ENCODE results near the gene CLPTM1L.
A peak's percentile ranks its signal among the peaks of the same experiment; 100 is the strongest.

The CLPTM1L gene, protein sequence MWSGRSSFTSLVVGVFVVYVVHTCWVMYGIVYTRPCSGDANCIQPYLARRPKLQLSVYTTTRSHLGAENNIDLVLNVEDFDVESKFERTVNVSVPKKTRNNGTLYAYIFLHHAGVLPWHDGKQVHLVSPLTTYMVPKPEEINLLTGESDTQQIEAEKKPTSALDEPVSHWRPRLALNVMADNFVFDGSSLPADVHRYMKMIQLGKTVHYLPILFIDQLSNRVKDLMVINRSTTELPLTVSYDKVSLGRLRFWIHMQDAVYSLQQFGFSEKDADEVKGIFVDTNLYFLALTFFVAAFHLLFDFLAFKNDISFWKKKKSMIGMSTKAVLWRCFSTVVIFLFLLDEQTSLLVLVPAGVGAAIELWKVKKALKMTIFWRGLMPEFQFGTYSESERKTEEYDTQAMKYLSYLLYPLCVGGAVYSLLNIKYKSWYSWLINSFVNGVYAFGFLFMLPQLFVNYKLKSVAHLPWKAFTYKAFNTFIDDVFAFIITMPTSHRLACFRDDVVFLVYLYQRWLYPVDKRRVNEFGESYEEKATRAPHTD

DNA sequence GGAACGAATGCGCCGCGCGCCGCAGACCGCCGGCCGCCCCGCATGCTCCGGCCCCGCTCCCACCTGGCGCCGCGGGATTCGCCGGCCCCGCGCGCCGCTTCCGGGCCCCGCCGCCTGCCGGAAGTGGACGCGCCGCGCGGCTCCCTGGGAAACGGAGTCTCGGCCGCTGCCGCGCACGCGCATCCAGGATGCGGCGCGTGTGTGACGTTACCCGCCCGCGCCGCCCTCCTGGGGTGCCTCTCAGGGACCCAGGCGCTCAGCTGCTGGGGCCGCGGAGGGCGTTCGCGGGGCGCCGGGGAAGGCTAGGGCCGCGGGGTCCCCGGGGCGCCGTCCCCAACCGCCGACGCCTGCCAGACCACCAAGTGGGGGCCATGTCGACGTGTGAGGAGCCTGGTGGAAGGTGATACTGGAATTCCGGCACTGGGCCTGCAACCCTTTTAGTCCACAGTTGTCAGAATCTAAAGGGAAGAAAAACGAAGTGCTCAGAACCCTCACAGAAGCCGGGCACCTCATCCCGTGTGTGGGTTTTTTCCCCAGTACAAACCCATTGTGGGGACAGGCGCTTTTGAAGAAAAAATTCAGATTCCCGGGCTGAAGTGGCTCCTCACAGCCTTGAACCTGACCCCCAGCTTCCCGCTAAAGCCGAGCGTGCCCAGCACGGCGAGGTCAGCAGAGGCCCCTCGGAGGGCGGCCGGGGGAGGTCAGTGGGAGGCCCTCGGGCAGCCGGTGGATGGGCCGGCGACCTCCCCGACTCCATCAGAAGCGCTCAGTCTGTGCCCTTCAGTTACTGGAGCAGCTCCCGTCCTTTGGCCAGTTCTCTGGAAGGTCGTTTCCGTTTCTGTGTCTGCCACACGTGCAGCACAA lies at the start of gene CLPTM1L:
TSS of gene CLPTM1L (minus strand) at position 125 of the 864 bp plus-strand sequence. CDS start 258 bp downstream, outside the sequence.
- DNase-seq: peak; percentile 92

DNA sequence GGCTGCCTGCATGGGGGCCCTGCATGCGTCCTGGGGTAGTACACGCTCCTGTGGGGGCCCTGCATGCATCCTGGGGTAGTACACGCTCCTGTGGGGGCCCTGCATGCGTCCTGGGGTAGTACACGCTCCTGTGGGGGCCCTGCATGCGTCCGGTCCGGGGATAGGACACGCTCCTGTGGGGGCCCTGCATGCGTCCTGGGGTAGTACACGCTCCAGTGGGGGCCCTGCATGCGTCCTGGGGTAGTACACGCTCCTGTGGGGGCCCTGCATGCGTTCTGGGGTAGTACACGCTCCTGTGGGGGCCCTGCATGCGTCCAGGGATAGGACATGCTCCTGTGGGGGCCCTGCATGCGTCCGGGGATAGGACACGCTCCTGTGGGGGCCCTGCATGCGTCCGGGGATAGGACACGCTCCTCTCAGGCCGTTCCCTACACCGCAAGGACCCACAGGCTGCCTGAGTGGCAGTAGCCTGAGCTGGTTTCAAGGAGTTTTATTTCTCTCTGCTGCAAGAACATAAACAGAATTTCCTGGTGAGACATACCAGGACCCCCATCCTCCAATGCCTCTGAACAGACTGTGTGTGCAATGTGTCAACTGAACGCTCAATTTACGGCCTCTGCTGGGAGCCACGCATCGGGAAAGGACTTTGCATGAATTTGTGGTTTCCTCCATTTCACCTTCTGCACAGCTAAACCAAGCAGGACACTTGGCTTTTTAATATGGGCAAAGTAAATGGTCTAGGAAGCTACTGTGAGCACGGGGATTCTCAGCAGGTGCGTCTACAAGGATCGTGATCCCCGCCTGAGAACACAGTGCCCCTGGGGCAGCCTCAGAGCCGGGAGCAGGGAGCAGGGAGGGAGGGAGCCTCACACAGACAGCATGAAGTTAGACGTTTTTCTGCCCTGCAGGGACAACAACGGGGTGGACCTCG lies 48.9 kb upstream of the CLPTM1L start:
- DNase-seq: no peak

DNA sequence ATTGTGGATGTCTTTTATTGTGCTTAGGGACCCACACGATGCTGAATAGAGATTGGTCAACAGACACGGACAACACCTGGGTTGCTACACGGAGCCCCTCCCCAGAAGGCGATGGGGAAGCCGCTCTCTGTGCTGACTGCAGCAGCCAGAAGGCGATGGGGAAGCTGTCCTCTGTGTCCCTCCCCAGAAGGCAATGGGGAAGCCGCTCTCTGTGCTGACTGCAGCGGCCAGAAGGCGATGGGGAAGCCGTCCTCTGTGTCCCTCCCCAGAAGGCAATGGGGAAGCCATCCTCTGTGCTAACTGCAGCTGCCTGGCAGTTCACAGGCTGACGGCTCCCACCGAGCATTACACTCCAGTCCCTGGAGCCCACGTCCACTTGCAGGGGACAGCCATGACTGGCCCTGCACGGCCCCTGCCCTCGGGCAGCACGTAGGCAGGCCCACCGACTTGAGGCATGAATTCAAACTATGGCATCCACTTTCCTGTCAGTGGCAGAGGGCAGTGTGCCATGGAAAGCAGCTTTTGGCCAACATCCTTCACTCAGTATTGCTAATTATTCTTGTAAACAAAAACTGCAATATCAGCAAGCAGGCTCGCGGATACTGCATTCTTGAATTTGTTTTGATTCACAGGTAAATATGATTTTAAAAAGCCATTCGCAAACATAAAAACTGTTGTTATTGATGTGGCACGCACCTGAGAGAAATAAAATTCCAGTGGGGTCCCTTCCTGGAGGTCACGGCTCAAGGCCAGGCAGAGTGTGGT lies 48.1 kb upstream of the CLPTM1L start:
- no peak for DNase-seq

DNA sequence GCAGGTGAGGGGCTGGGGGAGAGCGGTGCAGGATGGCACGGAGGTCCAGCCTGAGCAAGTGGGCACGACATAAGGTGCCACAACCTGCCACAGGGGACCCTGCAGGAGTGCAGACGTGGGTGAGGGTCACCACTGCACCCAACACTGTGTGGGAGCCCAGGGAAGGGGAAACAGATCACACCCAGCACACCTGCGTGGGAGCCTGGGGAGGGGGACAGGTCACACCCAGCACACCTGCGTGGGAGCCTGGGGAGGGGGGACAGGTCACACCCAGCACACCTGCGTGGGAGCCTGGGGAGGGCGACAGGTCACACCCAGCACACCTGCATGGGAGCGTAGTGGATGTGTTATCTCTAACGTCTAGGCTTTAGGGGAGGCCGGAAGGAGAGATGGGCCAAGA lies 47.4 kb upstream of the CLPTM1L start:
- DNase-seq: no peak

DNA sequence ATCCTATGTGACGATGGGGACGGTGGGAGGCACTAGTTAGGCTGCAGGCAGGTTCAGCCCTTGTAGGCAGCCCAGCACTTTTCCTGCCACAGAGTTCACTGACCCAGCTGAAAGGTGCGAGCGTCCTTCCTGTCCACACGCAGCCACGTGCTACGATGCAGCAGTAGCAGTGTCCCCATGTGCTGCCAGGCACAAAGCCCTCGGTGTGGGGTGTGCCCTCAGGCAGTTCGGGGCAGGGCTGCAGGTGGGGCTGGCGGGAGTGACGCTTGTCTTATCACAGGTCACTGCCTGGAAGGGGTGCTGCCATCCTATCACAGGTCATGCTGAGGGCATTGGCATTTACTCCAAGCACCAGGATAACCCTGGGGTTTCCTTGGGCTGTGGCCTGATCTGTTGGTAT lies 46.8 kb upstream of the CLPTM1L start:
- no peak for DNase-seq

DNA sequence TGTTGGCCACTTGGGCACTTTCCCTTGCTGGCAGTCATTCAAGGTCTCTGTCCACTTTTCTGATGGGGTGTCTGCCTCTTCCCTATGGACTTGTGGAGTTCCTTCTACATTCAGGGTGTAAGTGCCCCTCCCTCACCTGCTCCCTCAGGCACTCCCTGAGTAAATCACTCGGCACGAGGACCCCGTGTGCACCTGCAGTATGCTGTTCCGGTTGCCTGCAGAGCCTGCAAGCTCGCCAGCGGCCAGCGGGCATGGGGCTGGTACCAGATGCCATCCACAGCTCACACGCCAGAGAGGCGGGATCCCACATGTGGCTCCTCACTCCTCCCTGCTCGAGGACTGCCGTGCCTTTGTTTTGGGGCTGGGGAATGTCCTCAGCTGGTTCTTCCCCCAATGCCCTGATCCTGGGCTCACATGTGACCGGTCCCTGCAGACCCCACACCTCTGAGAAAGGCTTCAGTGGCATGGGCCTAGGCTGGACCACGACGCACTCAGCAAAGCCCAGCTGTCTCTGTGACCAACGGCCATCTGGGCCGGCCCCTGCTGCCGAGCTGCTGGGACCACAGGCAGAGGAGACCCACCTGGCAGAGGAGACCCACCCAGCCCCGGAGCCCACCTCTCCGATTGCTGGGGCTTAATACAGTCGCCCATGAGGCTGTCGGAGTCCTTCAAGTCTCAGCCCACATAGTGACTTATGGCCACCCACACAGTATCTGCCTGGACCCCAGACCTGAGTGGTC lies 46.1 kb upstream of the CLPTM1L start:
- DNase-seq: no peak

DNA sequence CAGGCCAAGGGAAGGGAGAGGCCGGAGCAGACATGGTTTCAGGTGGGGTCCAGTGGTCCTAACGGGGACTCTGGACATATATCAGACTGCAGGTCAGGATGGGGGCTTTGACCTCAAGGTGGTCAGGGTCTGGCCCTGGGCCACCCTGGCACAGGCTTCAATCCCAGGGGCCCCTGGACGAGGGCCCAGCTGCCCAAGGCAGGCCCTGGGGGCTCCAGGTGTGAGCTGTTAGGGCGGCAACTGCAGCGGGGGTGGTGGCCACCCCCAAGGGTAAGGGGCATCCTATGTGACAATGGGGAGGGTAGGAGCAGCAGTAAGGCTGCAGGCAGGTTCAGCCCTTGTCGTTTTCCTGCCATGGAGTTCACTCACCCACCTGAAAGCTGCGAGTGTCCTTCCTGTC lies 45.4 kb upstream of the CLPTM1L start:
- DNase-seq: no peak

DNA sequence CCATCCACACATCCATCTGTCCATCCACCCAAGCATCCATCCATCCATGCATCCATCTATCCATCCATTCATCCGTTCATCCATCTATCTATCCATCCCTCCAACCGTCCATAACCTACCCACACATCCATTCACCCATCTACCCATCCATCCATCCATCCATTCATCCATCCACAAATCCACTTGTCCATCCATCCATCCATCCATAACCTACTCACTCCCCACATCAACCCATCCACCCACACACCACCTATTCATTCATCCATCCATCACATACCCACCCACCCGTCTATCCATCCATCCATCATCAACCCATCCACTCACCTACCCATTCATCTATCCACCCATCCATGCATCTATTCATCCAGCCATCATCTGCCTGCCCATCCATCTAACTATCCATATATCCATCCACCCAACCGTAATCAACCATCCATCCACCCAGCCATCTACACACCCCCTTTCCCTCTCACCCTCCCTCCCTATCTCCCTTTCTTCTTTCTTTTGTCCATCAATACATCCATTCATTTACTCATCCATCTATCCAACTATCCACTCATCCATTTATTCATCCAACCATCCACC lies 43.6 kb upstream of the CLPTM1L start:
- no peak for DNase-seq

DNA sequence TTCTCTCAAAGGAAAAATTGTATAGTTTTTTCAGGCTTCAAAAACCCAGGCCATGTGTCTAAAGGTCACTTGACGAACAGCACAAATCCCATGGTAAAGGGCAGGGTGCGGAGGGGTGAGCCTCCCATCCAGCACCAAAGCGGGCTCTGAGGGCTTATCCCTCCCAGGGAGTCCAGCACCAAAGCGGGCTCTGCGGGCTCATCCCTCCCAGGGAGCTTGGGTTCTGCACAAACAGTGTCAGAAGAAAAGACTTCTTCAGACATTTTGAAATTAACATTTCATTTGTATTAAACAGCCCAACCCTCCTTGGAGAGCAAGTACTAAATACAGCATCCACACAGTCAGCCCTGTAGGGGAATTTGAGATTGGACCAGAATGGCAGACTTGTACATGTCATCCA lies 43.0 kb upstream of the CLPTM1L start:
- no peak for DNase-seq

DNA sequence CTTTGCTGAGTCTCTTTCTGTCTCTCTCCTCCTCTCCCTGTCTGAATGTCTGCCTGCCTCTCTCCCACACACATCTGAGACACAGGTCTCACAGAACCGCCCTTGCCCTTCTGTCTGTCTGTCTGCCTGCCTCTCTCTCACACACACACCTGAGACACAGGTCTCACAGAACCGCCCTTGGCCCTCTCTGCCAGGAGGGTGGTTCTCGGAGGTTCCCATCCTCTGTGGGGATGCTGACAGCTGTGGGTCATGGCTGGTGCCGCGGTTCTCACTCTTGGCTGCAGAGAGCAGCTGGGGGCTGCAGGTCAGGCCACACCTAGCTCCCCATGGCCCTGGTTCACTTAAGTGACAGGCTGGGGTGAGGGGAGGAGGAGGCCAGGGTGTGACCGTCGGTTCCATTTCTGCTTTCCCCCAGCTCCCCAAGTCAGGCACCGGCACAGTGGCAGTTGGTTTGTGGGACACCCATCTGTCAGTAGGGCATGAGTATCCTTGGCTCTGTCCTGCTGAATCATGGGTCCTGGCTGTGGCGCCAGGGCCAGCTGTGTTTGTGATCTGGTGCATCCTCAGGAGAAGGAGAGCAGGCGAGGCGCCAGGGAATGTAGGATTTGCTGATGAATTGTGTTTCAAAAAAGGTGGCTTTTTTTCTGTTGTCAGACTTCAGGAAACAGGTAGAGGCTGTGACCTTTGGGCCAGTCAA lies 42.3 kb upstream of the CLPTM1L start:
- DNase-seq: no peak

DNA sequence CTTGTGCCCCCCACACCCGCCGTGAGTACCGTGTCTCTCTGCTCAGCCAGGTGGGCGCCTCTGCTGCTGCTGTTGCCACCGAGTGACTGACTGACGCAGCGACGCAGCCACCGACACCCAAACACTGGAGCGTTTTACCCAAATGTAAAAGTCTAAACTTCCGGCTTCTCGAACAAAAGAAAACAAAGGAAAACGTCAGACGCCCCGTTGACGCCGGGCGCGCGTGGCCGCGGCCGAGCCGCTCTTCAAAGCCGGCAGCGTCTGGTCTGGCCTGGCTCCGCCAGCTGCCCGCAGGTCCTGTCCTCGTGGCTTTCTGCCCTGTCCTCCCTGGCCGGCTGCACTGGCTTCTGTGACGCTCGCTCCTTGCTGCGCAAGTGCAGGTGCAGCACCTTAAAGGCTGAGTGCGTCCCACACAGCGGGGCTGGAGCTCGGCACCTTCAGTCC lies 41.4 kb upstream of the CLPTM1L start:
- DNase-seq: peak; percentile 41

DNA sequence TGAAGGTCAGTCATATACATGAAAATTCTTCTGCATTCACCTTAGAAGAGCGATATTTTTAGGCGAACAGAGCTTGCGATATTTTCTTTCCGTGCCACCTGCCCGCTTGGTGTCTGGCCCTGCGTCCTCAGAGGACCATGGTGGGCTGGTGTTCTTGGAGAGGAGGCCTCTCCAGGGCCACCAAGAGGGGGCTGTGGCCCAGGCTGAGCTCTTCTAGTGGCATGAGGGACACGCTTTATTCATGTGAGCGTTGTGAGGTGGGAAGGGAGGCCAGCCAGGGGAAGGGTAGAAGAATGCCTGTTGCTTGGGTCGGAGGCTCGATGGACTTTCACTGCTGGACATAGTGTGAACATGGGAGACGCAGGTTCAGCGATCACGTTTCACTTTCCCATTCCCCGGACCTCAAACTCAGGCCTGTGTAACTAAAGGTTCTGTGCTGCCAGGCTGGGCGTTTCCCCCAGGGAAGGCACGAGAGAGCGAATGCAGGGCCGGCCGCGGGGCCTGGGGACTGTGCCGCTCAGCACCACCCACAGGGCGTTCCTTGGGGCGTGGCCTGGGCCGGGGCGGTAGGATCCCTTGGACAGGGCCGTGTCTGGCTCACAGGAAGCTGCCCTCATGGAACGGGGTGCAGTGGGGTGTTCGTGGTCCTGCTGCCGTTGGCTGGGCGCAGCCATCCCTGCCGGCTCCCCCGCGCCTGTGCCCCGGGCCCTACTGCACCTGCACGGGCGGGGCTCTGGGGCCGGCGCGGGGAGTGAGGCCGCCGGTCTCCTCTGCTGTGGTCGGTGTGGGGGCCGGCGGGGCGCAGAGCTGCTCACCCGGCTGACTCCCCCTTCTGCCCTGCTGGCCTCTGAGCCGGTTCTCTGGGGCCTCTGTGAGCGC lies 40.7 kb upstream of the CLPTM1L start:
- DNase-seq: peak; percentile 77

DNA sequence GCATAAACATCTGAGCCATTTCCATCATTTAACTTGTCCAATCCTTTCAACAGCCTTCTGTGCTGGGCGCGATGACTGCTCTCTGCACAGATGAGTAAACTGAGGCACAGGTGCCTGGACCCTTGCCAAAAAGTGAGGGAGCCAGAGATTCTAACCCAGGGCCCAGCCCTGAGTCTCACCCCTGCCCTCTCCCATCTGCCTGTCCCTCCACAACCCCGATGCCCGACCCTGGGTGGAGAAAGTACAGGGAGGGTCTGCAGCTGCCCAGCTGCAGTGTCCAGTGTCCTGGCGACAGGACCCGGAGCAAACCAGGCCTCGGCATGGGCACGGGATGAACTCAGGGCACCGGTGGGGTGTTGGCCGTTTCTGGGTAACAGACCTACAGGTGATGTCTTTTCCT lies 39.6 kb upstream of the CLPTM1L start:
- no peak for DNase-seq

DNA sequence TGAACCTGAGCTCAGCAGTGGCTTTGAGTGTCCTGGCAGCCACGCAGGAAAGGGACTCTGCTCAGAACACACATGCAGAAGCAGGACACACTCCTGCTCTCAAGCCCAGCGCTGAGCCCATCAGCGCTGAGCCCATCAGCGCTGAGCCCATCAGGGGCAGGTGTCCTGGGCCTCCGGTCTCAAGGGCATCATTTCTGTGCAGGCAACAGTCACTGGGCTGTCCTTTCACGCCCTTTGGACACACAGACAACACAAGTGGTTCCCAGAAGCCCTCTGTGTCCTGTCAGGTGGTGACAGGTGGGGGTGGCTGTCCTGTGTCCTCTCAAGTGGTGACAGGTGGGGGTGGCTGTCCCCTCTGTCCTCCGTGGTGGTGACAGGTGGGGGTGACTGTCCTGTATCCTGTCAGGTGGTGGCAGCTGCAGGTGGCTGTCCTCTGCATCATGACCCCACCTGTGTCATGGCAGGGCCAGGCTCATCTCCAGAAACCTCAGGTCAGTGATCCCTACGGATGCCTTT lies 39.0 kb upstream of the CLPTM1L start:
- DNase-seq: no peak

DNA sequence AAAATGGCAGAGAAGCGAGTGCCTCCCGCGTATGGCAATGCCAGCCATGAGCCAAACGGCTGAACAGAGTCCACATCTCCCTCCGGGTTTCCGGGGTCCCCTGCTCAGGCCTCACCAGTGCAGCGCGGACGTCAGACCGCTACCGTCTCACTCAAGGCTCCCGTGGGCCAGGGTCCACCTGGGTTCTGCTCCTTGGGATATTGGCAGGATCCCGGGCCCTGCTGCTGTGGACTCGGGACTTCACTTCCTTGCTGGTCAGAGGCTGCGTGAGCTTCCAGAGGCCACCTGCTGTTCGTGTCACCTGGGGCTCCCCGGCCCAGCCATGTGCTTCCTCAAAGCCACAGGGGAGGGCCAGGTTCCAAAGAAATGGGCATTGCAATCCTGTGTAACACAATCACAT lies 38.4 kb upstream of the CLPTM1L start:
- DNase-seq: no peak

DNA sequence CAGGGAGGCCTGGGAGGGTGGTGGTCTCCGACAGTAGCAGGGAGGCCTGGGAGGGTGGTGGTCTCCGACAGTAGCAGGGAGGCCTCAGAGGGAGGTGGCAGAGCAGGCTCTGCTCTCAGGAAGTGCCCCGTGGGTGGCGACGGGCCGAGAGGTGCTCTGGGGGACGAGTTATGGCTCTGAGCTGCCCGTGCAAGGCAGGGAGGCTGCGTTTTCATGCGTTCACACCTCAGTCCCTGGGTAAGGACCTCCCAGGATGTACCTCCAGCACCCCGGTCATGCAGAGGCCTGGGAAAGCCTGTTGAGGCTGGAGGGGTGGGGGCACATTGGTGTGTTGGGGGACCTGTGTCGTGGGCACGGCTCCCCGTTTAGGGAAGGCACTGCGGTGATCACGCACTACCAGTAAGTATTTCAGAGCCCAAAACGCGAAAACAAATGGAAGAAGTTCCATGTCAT lies 37.4 kb upstream of the CLPTM1L start:
- no peak for DNase-seq

DNA sequence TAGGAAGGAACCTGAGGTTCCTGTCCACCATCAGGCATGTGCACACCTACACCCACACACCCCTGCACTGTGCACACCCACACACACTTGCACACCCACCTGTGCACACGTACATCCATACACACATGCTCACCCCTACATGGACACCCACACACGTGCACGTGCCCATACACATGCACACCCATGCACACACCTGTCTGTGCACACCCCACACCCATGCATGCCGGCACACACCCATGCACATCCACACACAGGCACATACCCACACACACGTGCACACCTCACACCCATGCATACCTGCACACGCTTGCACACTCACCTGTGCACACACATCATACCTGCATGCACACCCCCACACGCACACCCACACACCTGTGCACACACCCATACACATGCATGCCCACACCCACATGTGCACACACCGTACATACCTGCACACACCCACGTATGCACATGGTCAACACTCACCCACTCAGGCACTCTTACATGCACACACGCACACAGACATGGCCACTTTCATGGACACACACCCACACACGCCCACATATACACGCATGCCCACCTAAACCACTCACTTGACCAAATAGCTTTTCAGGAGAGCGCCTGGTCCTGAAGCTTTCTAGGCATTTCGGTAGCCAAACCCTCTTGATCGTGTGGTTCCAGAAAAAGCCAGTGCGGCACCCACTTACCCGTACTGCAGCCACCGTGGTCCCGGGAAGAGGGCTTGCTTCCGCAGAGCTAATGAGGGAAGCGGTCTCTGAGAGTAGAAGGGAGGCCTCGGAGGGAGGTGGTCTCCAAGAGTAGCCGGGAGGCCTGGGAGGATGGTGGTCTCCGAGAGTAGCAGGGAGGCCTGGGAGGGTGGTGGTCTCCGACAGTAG lies 36.7 kb upstream of the CLPTM1L start:
- DNase-seq: no peak

DNA sequence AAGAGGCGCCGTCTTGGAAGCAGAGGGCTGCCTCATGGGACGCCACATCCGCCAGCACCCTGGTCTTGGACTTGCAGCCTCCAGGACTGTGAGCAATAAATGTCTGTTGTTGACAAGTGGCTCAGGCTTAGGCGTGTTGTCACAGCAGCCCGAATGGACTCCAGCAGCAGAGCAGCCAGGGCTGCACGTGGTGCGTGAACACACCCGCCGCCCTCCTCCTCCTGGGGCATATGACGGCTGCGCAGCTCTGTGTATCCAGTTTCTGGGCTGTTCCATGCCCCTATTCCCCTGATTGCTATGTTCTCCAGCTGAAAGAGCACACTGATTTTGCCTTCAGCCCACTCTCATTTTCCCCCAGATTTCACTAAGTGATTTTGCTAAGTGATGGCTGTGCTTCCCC lies 36.0 kb upstream of the CLPTM1L start:
- no peak for DNase-seq
